Measurements from ENCODE around the gene KRT6A.

KRT6A gene

GRCh38 chr12:52499806-52500560 is 6.9 kb upstream of the KRT6A start:
- ChIA-PET POLR2A (ENCODE audit: low non-redundant PET) (interaction anchor here (0.6 kb wide), 1 partner anchor 262 kb away, joined by 3 read pairs; no protein-coding TSS in a partner anchor), CTCF (interaction anchor here (1.0 kb wide), 1 partner anchor 333 kb away, joined by 7 read pairs; no protein-coding TSS in a partner anchor)
- TF ChIP-seq, protein P1, sequence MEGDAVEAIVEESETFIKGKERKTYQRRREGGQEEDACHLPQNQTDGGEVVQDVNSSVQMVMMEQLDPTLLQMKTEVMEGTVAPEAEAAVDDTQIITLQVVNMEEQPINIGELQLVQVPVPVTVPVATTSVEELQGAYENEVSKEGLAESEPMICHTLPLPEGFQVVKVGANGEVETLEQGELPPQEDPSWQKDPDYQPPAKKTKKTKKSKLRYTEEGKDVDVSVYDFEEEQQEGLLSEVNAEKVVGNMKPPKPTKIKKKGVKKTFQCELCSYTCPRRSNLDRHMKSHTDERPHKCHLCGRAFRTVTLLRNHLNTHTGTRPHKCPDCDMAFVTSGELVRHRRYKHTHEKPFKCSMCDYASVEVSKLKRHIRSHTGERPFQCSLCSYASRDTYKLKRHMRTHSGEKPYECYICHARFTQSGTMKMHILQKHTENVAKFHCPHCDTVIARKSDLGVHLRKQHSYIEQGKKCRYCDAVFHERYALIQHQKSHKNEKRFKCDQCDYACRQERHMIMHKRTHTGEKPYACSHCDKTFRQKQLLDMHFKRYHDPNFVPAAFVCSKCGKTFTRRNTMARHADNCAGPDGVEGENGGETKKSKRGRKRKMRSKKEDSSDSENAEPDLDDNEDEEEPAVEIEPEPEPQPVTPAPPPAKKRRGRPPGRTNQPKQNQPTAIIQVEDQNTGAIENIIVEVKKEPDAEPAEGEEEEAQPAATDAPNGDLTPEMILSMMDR (conservative IDR thresholded peaks at IDR 0.05; ENCODE audit: low read depth), result no peak
- DNase-seq (ENCODE audit: low spot score), result no peak
- no peak overlapping the region for H3K27ac ChIP-seq

- TF ChIP-seq, protein P1 (conservative IDR thresholded peaks at IDR 0.05; ENCODE audit: low read depth), result no peak
- H3K27ac ChIP-seq, result no peak overlapping the region
- ChIA-PET POLR2A (ENCODE audit: low non-redundant PET) (no interaction called here), CTCF (interaction anchor here (1.0 kb wide), 1 partner anchor 334 kb away, joined by 7 read pairs; no protein-coding TSS in a partner anchor)
- DNase-seq (ENCODE audit: low spot score), result no peak
These were observed 5.9 kb upstream of the KRT6A start for GRCh38 chr12:52498946-52499345.

- TF ChIP-seq, protein P1 (conservative IDR thresholded peaks at IDR 0.05; ENCODE audit: low read depth), result no peak
- ChIA-PET CTCF (no interaction called here), POLR2A (ENCODE audit: low non-redundant PET) (no interaction called here)
- H3K27ac ChIP-seq, result peak overlapping the region; percentile 100
- no peak for DNase-seq (ENCODE audit: low spot score)
These were observed 4.9 kb upstream of the KRT6A start for GRCh38 chr12:52497975-52498374.

GRCh38 chr12:52496590-52497071 is 3.6 kb upstream of the KRT6A start:
- CTCF ChIA-PET, result interaction anchor here (0.6 to 1.1 kb wide), 2 partner anchors 9 to 339 kb away, joined by 4 to 5 read pairs; no protein-coding TSS in a partner anchor
- POLR2A ChIA-PET (ENCODE audit: low non-redundant PET), result no interaction called here
- peak; percentile 74 for DNase-seq (ENCODE audit: low spot score)
- peak overlapping the region; percentile 100 for H3K27ac ChIP-seq
- TF ChIP-seq, protein P1 (conservative IDR thresholded peaks at IDR 0.05; ENCODE audit: low read depth), result no peak

DNA sequence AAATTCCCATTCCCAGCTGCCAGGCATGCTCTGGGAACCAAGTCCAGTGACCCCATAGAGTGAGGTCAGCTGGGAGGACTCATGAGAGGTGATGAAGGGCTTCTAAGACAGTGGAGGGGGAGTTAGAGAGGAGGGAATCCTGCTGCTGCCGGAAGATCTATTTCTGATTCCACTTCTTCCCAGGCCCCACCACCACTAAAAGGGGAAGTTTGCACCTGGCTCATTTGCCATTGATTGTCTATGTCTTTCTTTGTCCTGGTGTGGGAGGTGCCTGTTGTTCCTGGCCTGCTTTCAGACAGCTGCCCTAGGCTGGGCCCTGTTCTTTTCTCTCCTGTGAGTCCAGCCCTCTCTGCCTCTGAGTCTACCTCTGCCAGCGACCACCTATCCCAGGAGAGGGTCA is 3.0 kb upstream of the KRT6A start:
- no peak for DNase-seq (ENCODE audit: low spot score)
- ChIA-PET POLR2A (ENCODE audit: low non-redundant PET) (no interaction called here), CTCF (interaction anchor here (1.1 kb wide), 1 partner anchor 9 kb away, joined by 5 read pairs; no protein-coding TSS in a partner anchor)
- peak overlapping the region; percentile 100 for H3K27ac ChIP-seq
- TF ChIP-seq, protein P1 (conservative IDR thresholded peaks at IDR 0.05; ENCODE audit: low read depth), result no peak

DNA sequence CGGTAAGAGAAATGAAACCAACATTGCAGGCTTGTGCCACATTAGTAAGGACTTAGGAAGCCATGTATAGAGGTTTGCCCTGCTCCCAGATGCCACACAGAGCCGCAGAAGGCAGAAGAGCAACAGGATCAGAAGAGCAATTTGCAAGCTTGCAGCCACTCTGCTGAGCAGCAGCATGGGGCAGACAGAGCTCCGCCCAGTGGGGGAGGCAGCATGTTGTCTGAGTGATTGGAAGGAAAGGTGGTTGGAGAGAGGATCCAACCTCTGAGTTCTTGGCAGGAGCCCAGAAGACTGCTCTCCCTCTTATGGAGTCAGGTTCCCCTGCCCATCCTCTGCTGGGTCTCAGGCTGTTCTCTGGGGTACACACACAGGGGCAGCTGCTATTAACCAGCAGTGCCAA is 2.3 kb upstream of the KRT6A start:
- ChIA-PET CTCF (interaction anchor here (0.7 to 1.0 kb wide), 2 partner anchors 352 to 461 kb away, joined by 3 to 4 read pairs; no protein-coding TSS in a partner anchor), POLR2A (ENCODE audit: low non-redundant PET) (no interaction called here)
- H3K27ac ChIP-seq, result peak overlapping the region; percentile 100
- peak; percentile 66 for DNase-seq (ENCODE audit: low spot score)
- TF ChIP-seq, protein P1 (conservative IDR thresholded peaks at IDR 0.05; ENCODE audit: low read depth), result no peak
